Stimulated activated CD4-positive, alpha-beta T cell treated with anti-CD3 and anti-CD28 coated beads, Interleukin-1b, Interleukin-23, amount 100 ng/mL, for 48 hours (primary cell): Measurements from ENCODE around the gene CORO2B.

Source experiments
- DNase-seq: peaks from one replicate; pipeline ENCODE4 v3.0.0-alpha.2; 2020

CORO2B gene, protein sequence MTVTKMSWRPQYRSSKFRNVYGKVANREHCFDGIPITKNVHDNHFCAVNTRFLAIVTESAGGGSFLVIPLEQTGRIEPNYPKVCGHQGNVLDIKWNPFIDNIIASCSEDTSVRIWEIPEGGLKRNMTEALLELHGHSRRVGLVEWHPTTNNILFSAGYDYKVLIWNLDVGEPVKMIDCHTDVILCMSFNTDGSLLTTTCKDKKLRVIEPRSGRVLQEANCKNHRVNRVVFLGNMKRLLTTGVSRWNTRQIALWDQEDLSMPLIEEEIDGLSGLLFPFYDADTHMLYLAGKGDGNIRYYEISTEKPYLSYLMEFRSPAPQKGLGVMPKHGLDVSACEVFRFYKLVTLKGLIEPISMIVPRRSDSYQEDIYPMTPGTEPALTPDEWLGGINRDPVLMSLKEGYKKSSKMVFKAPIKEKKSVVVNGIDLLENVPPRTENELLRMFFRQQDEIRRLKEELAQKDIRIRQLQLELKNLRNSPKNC

DNA sequence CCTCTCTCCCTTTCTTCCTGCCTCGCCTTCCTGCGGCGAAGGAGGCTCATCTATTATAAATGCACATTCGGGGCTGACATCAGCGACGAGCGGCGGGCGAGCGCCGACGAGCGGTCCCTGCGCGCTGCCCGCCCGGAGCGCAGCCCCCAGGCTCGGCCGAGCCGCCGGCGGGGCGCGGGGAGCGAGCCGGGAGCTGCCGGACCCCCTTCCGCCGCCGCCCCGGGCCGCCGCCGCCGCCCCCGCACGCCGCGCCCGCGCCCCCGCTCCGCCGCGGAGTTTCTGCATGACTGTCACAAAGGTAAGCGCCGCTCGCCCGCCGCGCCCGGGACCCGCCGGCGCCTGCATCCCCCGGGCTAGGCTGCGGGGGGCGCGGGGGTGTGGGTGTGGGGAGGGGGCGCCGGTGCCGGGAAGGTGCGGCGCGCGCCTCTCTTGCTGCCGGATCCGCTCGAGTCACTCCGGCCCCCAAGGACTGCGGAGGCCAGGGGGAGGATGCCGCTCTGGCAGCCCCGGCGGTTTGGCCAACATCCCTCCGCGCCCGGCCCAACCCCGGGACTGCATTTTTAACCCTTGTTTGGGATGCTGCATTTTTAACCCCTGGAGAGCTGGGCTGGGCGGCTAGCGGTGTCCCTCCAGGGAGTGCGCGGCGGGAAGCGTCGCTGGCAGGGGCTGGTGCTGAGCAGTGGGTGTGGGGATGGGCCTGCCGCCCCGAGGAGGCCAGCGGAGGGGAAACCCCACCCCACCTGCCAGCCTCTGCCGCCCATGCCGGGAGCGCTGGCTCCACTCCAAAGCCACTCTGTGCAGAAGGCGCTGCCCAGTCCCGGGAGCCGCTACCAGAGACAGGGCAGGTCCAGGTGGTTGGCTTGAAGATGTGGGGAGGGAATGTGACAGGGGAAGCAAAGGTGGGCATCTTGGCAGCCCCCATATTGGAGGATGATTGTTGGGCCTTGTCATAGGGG, at the start of gene CORO2B:
TSS of gene CORO2B (plus strand) at position 14 of the 956 bp plus-strand sequence. CDS start at position 284, 270 bp downstream.
- no peak for DNase-seq

DNA sequence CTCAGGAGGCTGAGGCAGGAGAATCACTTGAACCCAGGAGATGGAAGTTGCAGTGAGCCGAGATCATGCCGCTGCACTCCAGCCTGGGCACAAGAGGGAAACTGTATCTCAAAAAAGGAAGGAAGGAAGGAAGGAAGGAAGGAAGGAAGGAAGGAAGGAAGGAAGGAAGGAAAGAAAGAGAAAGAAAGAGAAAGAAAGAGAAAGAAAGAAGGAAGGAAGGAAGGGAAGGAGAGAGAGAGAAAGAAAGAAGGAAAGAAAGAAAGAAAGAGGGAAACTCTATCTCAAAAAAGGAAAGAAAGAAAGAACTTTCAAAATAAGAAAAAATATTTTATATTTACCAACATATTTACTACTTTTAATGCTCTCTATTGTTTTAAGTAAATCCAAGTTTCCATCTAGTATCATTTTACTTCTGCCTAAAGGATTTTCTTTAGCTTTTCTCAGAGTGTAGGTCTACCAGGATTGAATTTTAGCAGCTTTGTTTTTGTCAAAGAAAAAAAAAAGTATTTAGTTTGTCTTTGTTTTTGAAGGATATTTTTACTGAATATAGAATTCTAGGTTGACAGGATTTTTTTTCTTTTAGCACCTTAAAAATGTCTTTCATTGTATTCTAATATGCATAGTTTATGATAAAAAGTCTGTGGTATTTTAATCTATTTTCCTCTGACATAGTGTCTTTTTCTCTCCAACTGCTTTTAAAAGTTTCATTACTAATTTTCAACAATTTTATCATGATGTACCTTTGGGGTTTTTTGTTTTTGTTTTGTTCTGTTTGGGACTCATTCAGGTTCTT, 47.2 kb upstream of the CORO2B start:
- no peak for DNase-seq

DNA sequence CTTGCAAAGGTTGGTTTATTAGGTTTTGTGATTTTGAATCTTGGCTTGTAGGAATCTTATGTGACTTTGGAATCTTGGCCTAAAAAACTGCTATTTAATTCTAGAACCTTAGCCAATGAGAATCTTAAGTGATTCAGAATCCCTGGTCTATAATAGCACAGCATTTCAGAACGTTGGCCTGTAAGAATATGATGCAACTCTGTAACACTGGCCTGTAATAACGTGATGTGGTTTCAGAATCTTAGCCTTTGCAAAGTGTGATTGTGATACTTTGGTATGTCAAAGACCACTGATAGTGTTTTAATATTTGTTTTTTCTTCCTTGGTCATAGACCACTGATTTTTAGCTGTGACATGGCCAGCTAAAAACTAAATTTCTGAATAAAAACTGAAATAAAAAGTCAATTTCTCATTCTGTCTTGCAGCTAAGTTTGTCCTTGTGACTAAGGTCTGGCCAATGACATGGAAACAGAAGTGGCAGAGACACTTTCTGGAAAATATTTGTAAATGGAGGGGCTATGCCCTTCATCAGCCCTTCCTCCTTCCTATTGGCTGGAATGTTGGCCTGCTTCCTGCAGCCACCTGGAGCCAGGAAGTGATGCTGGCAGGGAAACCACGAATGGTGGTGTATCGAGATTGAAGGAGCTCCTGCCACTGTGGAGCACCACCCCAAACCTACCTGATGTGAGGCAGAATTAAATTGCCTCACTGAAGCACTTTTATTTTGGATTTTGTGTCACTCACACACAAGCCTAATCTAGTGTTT, 42.3 kb upstream of the CORO2B start:
- no peak for DNase-seq

DNA sequence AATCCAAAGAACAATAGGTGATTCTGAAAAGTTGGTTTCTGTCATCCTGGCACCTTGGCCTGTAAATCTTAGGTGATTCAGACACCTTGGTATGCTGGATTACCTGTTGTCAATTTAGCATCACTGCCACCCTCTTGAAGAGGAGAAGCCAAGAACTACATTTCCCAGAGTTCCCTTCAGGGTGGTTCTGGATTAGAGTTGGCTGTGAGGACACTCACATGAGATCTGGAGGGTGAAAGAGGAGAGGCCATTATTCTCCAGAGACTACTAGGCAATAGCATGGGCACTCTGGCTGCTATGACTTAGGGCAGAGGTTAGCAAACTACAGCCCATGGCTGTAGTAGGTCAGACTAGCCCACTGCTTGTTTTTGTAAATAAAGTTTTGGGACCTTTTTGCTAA, 41.7 kb upstream of the CORO2B start:
- DNase-seq = no peak

DNA sequence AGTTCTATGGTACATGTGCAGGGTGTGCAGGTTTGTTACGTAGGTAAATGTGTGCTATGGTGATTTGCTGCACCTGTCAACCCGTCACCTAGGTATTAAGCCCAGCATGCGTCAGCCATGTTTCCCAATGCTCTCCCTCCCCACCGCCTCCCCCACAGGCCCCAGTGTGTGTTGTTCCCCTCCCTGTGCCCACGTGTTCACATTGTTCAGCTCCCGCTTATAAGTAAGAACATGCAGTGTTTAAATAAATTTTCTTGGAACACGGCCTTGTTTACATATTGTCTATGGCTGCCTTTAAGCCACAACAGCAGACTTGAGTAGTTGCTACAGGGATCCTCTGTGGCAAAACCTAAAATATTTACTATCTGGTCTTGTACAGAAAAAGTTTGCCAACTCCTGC, 41.3 kb upstream of the CORO2B start:
- no peak for DNase-seq

DNA sequence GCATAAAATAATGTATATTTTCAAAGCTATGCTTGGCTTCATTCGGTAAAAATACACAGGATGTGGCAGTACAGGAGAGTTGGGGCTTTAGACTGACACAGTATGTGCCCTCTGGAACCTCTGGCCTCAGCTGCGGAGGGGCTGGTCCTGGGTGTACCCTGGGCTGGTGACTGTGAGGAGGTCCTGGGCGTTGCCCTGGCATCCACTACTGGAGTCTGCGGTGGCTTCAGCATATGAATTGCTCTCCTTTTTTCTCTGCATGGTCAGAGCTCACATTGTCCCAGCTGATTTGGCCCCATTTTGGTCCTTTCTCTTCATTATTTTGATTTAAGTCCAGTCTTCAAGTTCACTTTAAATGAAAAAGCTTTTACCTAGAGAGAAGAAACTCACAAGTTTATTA, 40.5 kb upstream of the CORO2B start:
- no peak for DNase-seq

DNA sequence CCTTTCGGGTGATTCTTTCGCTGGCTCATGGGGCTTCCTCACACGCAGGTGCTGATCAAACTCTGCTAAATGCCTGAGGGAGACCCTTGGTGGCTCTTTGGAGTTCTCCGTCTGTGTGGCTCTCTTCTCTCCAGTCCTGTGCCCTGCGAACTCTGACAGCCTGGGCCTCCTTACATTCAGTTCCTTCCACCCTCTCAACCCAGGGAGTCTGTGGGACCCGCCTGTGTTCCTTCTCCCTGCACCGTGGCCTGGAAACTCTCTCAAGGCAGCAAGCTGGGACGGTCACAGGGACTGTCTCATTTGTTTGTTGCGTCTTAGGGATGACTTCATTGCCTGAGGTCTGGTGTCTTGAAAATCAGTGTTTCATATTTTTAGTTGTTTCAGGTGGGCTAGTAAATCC, 37.0 kb upstream of the CORO2B start:
- DNase-seq = no peak

DNA sequence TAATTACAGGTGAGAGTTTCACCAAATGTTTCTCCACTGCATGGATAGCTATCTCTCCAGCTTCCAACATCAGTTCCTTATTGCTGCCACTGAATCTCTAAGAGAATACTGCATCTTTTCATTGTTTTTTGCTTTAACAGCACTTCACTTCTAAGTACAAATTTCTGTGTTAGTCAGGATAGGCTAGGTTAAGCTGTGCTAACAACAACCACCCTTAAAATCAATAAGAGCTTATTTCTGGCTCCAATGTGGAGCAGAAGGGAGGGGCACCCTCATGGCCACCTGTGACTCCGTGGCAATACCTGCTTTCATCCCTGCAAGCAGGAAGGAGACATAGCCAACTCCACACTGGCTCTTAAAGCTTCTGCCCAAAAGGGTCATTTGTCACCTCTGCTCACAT, 36.4 kb upstream of the CORO2B start:
- DNase-seq = no peak

DNA sequence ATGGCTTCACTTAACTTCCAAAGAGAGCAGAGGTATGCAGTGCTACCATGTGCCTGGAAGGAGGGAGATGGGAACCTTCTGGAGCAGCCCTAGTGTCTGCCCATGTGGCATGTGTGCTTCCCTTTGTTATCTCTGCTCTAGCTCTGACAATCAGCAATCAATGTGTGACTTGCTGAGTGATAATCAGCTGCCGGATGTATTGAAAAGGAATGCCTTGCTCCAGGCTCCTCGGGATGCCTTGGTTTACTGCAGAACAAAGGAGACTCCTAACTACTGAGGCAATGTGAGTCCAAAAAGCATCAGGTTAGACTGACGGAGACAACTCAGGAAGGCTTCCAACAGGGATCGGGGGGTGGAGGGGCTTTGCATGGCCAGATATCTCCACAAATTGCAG, 36.0 kb upstream of the CORO2B start:
- no peak for DNase-seq

DNA sequence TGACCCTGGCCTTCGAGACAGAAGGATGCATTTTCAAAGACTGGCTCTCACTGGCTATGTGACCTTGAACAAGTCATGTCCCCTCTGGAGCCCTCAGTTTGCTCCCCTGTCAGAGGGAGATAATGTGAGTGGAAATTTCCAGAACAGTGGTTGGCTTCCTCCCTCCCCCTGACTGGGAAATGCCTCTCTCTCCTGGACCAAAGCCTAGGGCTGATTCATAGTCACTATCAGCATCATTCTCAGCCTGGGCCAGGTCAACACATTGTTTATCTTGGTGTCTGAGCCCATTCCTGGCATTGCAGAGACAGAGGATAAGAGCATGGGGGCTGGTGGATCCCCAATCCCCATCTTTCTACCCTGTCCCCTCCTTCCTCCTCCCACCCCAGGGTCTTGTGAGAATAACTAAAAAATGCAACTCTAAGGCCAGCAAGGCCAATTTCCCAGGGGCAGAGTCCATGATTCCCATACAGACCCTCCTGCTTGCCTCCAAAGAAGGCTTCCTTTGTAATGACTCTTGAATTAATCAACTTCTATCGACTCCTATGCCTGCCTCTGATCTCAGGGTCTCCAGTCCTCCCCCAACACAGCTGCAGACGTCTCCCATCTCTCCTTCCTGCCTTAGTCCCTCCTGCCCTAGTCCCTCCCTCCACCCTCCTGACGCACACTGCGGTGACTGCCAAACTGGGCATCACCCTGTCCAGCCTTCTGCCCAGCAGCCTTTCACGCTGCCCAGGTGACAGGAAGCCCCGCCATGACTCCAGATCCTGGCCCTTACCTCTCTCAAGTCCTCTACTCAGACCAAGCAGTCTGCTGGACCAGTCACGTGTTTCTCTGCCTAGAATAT, 35.4 kb upstream of the CORO2B start:
- DNase-seq = no peak

DNA sequence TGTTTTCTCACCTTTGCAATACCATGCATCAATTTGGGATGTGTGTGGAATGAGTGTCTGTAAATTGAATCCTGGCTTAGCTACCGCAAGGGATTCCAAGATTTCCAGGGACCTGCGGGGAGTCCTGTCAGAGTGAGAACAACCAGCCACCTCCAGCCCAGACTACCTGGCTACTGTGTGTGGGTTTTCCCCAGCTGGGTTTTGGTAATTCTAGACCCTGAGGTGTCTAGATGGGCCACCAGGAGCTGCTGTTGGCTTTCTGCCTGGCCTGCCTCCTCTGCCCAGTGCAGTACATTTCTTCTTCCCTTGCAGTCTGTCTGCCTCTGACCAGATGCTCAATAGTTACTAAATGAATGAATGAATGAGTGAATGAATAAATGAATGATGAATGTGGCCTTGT, 32.5 kb upstream of the CORO2B start:
- DNase-seq = no peak

DNA sequence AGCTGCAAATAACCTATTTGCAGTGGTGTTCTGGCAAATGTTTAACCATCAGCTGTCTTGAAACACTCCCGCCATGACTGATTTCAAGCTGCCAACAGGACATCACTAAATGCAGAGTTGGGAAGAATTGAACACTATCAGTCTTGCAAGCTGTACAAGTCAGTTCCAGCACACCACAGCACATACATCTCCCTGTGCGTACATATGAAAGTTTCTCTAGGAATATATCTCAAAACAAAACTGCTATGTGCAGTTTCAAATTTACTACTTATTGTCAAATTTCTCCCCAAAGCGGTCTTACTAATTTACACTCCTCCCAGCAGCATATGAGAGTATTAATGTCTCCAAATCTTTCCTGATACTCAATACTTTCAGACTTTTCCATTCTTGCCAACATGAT, 30.4 kb upstream of the CORO2B start:
- DNase-seq = no peak

DNA sequence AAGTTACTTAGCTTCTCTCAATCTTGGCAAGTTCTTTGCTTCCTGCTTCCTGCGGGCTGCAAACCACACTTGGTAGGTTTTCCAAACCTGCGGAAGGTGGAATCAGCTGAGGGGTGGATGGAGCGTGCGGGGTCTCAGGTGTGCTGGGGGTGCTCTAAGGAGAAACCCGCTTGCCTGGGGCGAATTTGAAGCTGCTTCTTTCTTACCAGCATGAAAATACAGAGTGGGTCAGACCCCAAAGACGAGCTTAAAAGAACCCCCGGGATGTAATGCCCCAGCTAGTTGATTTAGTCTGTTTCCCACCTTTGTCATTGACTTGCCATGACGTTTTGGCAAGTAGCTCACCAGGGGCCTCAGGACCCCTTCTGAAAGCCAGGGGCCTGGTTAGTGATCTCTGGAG, 28.8 kb upstream of the CORO2B start:
- no peak for DNase-seq

DNA sequence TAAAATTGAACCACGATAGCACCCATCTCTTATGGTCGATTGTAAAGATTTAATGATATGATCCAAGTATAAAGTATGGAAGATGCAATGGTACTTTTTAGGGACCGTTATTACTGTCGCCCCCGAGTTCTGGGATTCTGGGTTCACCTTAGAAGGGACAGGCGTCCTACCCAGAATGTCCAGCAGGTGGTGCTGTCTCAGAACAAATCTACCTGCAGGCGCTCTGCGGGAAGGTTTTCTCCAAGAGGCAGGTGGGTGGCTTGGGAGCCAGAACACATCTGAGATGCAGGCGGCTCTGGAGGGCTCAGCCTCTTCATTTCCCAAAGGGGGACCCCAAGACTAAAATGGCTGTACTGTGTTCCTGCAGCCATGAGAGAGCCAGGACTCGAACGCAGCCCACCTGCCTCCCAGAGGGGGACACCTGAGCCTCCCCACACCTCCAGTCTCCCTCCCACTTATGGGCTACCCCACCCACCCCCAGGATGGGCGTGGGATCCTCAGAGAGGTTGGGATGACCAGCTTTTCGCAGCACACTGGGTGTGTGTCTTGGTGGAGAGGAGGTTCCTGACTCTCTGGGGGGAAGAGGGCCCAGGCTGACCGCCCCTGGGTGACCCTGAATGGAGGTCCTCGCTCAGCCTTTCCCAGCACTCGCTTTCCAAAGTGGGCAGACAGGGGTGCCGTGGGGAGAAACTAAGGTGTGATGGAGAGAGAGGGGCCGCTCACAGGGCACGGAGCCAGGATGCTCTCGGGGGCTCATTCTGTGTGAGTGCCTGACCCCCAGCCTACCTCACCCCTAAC, 28.1 kb upstream of the CORO2B start:
- peak; percentile 66 for DNase-seq

DNA sequence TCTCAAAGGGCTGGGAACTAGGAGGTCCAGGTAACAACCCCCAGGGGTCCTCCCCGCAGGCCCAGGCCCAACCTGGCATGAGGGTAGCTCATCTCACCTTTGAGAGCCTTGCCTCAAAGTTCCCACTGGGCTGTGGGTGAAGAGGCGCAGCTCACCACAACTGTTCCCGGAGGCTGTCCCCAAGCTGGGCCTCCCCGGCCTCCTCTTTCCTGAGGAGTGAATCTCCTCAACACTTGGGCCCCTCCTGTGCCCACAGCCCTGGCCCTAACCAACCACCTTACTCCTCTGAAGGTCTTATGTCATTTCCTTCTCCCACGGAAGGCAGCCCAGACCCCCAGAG, 27.5 kb upstream of the CORO2B start:
- no peak for DNase-seq

DNA sequence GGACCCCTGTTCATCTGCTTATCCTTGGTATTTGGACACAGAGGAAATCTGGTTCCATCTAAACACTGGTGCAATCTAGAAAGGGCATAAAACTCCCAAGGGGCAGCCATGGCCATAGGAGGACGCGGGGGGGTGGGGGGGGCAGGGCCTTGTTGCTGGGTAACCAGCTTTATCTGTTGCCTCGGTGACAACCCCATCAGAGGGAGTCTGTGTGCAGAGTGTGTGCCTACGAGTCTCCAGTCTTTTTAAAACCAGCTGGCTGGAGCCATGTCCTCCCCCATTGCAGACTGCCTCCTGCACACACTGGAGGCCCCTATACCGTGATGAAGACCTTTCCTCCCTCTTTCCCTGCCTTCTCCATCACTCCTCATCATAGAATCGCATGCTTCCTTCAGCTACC, 26.4 kb upstream of the CORO2B start:
- no peak for DNase-seq

DNA sequence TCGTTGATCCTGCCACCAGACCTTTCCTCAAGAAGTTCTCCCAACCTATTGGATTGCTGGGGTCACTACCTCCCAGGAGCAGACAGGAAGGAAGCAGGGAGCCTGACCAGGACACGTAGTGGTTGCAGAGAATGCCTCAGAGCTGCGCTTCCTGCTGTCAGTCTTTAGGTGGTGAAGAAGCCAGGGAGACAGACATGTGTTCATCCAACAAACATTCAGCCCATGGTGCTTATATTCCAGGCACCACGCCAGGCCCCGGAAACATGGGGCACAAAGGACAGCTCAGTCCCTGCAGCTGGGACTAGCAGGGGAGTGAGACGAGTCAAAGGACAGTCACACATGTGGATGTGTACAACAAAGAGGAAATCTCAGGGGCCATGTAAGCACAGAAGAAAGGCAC, 26.0 kb upstream of the CORO2B start:
- DNase-seq = no peak

DNA sequence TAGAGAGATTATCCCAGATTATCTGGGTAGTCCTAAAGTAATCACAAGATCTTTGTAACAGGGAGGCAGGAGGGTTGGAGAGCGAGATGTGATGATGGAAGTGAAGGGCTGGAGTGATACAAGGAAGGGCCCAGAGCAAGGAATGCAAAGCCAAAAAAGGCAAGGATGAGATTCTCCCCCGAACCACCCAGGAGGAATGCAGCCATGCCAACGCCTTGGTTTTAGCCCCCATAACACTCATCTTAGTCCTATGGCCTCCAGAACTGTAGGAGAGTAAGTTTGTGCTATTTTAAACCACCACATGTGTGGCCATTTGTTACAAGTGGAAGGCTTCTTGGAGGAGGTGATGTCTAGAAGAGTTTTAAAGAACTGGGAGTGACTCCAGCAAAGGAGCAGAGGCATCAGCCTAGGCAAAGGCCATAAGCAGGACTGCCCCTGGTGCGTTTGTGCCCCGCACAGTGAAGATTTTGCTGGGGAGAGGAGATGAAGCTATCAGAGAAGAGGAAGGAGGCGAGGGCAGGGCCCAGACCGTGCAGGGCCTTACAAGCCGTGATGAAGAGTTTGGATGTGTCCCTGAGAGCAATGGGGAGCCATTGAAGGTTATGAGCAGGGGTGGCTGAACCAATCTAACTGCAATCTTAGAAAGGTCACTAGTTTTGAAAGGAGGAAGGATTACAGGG, 25.3 kb upstream of the CORO2B start:
- no peak for DNase-seq

DNA sequence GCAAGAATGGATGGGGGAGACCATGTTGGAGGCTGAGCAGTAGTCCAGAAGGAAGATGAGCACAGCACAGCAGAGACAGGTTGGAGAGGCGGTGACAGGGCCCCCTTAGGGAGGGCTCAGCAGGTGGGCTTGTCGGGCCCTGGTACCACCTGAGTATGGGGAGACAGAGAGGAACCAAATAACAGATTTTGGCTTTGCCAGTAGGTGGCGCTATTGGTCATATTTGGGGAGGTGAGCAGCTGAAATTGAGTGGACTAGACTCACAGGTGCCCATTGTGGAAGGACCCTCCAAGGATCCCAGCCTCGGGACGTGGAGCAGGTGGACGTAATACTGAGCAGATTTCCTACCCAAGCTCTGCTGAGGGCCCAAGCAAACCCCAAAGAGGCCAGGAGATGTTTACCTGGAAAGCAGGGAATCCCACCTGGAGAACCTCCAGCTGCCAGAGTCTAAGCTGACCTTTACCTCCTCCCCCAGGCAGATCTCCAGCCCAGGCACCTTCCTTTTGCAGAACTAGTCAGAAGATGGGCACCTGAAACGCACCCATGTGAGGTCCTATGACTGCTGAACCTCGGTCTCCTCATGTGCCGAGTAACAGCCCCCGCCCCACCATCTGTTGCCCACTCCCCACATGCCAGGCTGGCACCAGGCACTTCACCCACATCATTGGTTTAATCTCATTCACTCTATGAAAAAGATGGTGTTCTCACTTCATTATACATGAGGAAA, 24.6 kb upstream of the CORO2B start:
- DNase-seq = peak; percentile 59
